Hypothalamus (tissue), 51 donors: ENCODE measurements around the gene TBC1D5.

Experiments used
- DNase-seq, 51 donors: peaks; one replicate each; lab custom pipeline; 2025; lab: John Stamatoyannopoulos, UW

The TBC1D5 gene

DNA sequence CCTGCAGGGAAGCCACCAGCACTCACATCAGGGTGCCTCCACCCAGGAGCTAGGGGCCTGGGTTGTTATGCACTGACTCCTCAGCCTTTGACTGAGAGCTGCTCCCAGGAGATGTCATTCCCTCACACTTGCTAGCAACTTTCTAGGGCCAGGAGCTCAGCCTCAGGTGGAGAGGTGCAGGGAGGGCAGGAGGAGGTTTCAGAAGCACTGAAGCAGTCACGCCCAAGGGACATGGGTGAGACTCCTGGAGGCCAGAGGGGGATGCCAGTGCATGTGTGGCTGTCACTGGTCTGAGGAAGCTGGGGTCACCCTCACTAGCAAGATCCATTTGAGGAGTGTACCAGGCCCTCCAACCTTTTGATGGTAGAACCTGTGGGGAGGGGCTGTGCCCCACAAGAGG is 586.5 kb downstream of the TBC1D5 start:
- DNase-seq = no peak

DNA sequence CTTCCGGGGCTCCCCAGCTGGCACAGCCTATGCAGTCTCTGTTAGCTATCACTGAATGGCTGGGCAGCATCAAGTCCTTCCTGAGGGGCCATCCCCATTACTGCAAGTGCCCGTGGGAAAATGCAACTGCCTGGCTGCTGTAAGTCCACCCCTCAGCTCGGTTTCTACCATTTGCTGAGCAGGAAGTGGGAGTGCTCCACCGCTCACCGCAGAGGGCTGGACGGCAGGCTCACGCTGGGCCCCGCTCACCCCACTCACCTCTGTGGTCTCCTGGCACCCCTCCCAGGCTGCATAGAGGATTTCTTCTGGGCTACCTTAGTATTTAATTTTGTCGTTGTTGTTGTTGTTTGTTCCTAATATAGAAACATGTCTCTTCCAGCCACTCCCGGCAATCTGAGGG is 587.5 kb downstream of the TBC1D5 start:
- DNase-seq = no peak

- DNase-seq = no peak
Observed at GRCh38 chr3:17154221-17154620, 588.2 kb downstream of the TBC1D5 start.

- DNase-seq = no peak
Observed at GRCh38 chr3:17153209-17153608, 589.2 kb downstream of the TBC1D5 start.

GRCh38 chr3:17151598-17152373 is 590.6 kb downstream of the TBC1D5 start:
- peak in 1 of 51 donors; percentile 19 for DNase-seq

GRCh38 chr3:17149076-17149475 is 593.4 kb downstream of the TBC1D5 start:
- no peak for DNase-seq

DNA sequence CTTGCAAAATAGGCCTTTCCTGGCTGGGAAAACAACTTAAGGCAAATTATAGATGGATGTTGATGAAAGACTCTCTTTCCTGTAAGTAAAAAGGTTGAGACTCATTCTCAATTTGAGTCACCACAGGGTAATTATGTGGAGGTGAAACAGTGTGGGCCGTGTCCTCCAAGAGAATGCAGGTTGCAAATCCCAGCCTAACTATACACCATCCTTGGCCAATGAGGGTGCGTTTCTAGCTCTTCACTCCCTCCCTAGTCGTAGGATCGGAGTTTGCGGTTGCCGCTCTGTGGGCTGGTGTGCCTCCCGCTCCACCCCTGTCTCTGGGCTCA is 597.8 kb downstream of the TBC1D5 start:
- no peak for DNase-seq

GRCh38 chr3:17143893-17144664 is 598.4 kb downstream of the TBC1D5 start:
- DNase-seq = no peak

DNA sequence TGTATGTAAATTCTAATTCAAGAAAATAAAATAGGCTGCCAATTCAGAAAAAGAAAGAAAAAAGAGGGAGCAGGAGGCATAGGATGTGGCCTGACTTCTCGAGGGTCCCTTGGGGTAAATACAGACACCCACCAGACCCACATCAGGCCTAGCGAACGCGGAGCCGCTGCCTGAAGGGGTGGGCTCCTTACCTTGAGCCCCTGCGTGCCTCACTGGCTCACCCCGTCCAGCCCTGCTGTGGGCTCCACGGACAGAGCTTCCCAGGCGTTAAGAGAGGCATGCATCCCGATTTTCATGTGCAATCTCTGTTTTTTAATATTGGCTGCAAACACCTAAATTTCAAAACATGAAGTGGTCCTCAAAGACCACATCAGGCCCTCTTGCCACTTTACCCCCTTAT is 599.9 kb downstream of the TBC1D5 start:
- DNase-seq = no peak

DNA sequence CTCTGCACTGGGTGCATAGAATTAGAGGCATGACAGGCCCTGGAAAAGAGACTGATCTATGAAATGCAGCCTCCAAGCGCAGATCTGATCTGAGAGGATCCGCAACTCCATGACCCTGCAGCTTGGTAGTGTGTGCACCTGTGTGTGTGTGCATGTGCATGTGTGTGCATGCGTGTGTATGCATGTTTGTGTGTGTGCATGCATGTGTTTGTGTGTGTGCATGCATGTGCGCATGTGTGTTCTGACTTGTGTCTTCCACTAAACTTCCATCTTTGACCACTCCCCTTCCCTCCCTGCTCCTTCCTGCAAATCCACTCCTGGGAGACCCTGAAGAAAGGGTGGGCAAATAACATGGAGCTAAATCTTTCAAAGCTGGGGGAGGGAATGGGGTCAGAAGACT is 600.7 kb downstream of the TBC1D5 start:
- no peak for DNase-seq

- DNase-seq = no peak
Observed at GRCh38 chr3:17140670-17141505, 601.5 kb downstream of the TBC1D5 start.

GRCh38 chr3:17138246-17139039 is 604.0 kb downstream of the TBC1D5 start:
- no peak for DNase-seq

- DNase-seq = no peak
Observed at GRCh38 chr3:17137321-17137826, 605.1 kb downstream of the TBC1D5 start.

GRCh38 chr3:17136136-17136721 is 606.2 kb downstream of the TBC1D5 start:
- DNase-seq = no peak

- no peak for DNase-seq
Observed at GRCh38 chr3:17135696-17136095, 606.7 kb downstream of the TBC1D5 start.

DNA sequence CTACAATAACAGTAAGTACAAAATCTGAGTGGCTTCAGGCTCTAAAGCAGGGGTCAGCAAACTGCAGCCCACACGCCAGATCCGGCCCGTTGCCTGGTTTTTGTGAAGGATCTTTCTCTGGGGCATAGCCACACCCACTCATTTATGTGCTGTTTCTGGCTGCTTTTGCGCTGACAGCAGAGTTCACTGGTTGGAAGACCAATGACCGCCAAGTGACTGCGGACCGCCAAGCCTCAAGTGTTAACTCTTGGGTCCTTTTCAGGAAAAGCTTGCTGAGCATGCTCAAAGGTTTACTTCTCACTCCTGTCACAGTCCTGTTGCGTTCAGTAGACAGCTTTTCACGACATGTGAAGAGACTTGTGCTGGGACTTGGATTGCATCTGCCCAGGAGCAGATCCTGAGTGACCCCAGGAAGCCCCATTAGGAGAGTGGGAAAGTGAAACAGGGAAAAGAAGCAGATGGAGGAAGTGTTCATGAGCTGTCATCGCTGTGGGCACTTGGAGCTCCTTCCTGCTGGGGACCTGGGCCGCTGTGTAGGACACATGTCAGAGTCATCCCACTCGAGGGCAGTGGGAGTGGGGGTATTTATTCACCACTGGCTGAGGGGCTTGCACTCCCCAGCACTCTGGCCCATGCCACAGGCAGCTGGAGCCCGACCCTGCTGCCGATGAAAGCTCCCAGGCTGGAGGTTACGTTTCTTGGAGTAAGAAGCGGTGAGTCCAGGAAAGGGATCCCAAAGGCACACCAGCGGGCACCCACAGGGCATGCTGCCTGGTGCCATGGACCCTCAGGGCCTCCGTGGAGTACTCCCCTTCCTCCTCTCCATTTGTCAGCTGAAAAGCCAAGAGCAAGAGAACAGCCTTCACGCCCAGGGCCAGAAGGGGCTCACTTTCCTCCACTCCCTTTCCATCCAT is 608.5 kb downstream of the TBC1D5 start:
- no peak for DNase-seq

GRCh38 chr3:17132286-17133115 is 609.9 kb downstream of the TBC1D5 start:
- DNase-seq = no peak

DNA sequence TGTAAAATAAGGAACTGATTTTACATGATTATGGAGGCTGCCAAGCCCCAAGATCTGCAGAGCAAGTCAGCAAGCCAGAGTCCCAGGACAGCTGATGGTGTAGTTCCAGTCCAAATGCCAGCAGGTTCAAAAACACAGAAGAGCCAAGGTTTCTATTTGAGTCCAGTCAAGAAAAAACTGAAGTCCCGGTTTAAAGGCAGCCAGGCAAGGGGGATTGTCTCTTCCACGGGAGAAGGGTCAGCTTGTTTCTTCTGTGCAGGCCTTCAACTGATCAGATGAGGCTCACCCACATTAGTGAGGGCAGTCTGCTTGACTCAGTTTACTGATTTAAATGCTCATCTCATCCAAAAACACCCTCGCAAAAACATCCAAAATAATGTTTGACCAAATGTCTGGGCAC is 611.5 kb downstream of the TBC1D5 start:
- DNase-seq = no peak
